VCaP (cell line): Measurements from ENCODE around the gene ZC3H18.
"Not testable (repeated sequence)": the region's sequence is repeated elsewhere in the genome, so short reads cannot be mapped to it uniquely, and the experiment has no call there.

Experiments used
- H3K27ac ChIP-seq: fragments of 450-650 bp; 2 replicates; pipeline ENCODE4 v1.5.1; 2017
- CTCF ChIP-seq: fragments of 450-650 bp; conservative IDR thresholded peaks from 2 replicates; pipeline ENCODE4 v1.5.1; 2017; ENCODE audit warnings: mild to moderate bottlenecking, moderate library complexity

Gene ZC3H18

DNA sequence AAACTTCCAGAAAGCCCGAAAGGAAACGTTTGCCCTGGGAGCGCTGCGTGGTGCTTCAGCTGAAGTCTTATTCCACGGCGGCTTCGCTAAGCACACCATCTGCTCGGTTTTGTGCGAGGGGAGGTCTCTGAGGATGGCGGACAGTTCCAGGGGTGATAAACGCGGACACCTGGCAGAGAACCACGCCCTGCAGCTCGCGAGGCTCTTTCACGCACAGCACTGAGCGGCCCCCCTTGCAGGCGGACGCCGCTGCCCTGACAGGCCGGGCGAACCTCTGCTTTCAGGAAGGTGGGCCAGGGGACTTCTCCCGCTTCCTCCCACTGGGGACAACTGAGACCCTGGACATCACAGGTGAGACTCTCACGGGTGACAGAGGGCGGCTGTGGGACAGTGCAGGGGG is 89.0 kb downstream of the ZC3H18 start:
- TF ChIP-seq CTCF = no peak
- H3K27ac ChIP-seq = no peak overlapping the region

DNA sequence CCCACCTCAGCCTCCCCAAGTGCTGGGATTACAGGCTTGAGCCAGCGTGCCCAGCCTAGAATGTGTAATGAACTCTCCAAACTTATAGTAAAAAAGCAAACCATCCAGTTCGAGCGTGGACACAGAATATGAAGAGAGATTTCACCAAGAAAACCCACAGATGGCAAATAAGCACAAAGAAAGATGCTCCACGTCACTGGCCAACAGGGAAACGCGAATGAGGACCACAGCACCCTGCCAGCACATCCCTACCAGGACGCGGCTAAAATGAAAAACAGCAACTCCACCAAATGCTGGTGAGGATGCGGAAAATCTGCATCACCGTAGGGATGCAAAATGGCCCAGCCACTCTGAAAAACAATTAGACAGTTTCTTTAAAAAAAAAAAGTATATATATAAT is 91.3 kb downstream of the ZC3H18 start:
- TF ChIP-seq CTCF = no peak
- no peak overlapping the region for H3K27ac ChIP-seq

- TF ChIP-seq CTCF = no peak
- H3K27ac ChIP-seq = peak overlapping the region; percentile 42; the same call in 1 of the 2 replicates
Measured at GRCh38 chr16:88662222-88662842, 92.1 kb downstream of the ZC3H18 start.

- peak within 1 kb of the TSS; percentile 42; the same call in 1 of the 2 replicates for H3K27ac ChIP-seq
- TF ChIP-seq CTCF = no peak
Measured at GRCh38 chr16:88662843-88663606, 92.8 kb downstream of the ZC3H18 start, which contains the start of gene MVD. MVD (minus strand) TSS chr16:88663091; CDS start chr16:88663080, 11 bp downstream.

GRCh38 chr16:88665148-88665547 is 94.9 kb downstream of the ZC3H18 start:
- H3K27ac ChIP-seq = no peak overlapping the region
- no peak for TF ChIP-seq CTCF

DNA sequence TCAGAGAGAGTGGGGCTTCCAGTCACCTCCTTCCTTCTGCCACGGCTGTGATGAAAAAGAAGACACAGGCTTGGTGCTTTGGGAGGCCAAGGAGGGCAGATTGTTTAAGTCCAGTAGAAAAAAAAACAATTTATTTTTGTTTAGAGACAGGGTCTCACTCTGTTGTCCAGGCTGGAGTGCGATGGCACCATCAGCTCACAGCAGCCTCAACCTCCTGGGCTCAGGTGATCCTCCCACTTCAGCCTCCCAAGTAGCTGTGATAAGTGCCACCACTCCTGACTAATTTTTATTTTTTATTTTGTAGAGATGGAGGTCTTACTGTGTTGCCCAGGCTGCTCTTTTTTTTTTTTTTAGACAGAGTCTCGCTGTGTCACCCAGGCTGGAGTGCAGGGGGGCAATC is 95.4 kb downstream of the ZC3H18 start:
- no peak for TF ChIP-seq CTCF

GRCh38 chr16:88667461-88667860 is 97.3 kb downstream of the ZC3H18 start:
- no peak for TF ChIP-seq CTCF
- no peak overlapping the region for H3K27ac ChIP-seq

More for the DNA sequence above, 95.4 kb downstream of the ZC3H18 start:
- H3K27ac ChIP-seq = no peak overlapping the region

DNA sequence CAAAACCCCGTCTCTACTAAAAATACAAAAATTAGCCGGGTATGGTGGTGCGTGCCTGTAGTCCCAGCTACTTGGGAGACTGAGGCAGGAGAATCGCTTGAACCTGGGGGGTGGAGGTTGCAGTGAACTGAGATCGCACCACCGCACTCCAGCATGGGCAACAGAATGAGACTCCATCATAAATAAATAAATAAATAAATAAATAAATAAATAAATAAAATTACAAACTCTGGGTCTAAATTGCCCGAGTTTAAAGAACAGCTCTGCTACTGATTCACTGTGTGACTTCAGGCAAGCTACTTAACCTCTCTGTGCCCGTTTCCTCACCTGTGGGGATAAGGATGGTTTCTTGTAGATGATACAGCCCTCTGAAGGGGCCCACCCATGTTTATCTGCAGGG is 99.3 kb downstream of the ZC3H18 start:
- not testable (repeated sequence) for H3K27ac ChIP-seq
